GM19351 (cell line): ENCODE measurements around the gene PLEKHA7.

Experiments used
- ATAC-seq: cut with Tn5 transposase; IDR thresholded peaks from one replicate; pipeline ENCODE4 v1.9.1; 2021; ENCODE audit warnings: mild to moderate bottlenecking, moderate library complexity; ENCODE audit not compliant: unreplicated experiment

The PLEKHA7 gene

DNA sequence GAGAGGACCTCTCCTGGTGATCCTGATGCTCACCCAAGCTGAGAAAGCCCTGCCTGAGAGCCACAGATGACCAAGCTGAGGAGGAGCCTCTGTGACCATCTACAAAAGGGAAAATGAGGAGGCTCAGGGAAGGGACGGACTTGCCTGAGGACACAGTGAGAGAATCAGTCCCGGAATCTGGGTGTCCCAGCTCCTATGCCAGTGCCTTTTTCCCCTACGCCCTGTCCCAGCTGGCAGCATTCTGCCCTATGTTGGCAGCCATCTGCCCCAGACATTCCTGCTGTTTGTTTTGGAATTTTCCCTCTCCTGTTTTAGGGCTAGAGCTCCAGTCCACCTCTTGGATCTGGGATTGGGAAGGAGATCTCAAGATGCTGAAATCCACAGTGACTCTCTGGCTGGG is 221.2 kb downstream of the PLEKHA7 start:
- no peak for ATAC-seq

- no peak for ATAC-seq
Measured at GRCh38 chr11:16792426-16792825, 221.8 kb downstream of the PLEKHA7 start.

- no peak for ATAC-seq
Measured at GRCh38 chr11:16791191-16791961, 222.8 kb downstream of the PLEKHA7 start.

GRCh38 chr11:16790486-16791190 is 223.6 kb downstream of the PLEKHA7 start:
- no peak for ATAC-seq

DNA sequence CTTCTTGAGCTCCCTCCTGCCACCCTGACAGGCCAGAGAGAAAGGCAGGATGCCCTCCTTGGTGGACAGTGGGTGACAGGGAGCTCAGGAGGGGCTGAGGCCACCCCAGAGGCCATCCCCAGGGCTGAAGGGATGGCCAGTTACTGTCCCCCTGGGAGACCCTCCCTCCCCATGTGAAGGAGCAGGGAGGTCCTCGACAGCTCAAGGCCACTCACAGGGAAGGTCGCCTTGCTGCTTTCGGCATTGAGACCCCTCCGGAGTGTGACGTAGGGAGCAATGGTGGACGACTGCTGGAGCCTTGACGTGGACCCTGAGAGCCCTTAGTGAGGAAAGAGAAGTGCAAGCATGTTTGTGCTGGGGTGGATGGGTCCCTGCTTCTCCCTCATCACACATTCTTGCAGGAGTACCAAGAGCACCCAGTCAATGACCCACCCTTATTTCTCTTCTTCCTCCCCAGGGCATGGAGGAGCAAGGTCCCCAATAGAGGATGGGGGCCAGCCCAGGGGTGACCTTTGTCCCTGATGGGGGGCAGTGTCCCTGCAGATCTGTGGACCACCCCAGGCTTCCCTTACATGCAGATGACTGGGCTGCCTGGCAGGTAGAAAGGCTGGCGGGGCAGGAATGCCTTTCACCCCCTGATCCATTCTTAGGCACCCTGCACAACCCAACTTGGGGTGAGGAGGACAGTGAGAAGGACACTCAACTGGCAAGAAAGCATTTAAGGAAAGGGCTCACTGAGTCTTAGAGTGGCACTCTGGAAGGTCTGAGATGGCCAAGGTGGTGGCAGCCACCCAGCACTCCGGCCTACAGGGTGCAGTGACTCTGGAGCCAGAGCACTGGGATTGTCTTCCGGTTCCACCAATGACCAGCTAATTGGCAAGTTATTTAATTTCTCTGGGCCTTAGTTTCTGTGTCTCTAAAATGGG is 224.4 kb downstream of the PLEKHA7 start:
- ATAC-seq: no peak

GRCh38 chr11:16789063-16789420 is 225.2 kb downstream of the PLEKHA7 start:
- no peak for ATAC-seq

GRCh38 chr11:16788141-16789062 is 225.8 kb downstream of the PLEKHA7 start:
- ATAC-seq: peak; percentile 80

DNA sequence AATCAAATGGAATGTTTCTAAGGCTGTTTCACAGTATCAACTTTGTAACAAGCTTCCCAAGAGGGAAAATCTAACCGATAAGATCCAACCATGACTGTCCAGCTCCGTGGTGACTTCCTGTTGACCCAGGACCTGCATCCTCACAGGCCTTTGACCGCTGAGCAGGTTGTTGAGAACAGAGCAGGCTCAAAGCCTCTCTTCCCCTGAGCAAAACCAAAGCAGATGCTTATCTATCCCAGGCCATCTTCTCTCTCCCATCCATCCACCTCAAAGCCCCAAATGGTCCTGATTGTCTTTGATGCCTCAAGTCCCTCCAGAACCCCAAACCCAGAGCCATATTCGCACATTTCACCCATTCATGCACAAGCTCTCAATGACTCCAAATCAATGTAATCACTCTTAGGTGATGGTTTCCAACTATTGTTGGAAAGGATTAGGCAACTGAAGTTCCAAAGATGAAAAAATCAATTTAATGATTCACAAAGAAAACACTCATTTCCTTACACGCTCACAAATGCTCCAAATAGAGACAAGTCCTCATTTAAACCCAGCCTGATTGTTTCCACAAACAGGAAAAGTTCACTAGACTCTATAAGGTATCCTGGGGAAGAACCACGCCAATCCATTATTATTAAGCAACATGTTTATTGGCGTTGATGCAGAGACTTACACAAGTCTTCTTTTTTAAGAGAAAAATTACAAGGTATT is 227.0 kb downstream of the PLEKHA7 start:
- no peak for ATAC-seq

GRCh38 chr11:16786131-16786530 is 228.1 kb downstream of the PLEKHA7 start:
- ATAC-seq: no peak

DNA sequence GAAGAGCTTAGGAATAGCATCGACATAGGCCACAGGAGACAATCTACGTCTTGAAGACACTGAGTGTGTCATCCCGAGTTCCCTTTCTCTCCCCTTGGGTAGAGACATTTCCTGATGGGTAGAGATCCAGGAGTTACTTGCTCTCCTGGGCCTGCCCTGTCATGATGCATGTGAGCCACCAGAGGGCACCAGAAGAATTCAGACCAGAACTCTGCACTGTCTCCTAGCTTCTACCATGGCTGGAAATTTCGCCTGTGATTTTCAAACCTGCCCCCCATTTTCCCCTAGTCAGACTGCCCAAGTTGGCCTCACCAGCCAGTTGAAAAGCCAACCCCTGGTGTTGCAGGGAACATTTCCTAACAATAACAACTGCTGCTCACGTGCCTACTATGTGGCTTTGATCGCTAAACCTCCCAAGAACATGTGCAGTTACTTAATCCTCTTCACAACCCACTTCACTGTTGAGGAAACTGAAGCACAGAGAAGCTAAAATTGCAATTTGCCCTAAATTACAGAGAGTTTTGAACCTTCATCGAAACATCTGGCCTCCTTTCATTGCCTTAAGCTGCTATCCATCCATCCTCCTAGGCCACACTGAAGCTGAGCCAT is 228.6 kb downstream of the PLEKHA7 start:
- peak; percentile 78 for ATAC-seq

DNA sequence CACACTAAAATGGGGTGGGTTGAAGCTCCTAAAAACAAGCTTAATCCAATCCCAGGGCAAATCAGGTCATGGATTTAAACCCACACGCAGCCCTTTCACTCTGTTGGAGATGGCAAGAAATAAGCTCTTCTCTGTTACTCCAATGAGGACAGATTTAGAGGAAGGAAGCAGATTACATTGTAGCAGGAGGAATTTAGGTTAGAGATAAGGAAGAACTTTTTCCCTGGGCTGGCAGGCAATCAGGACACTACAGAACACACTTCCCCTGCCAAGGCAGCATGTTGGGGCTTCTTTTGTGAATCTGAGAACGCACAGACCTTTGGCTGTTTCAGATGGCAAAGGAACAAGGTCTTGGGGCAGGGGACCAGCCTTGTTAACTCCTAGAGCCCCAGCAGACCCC is 229.5 kb downstream of the PLEKHA7 start:
- no peak for ATAC-seq

- ATAC-seq: no peak
Measured at GRCh38 chr11:16784097-16784496, 230.1 kb downstream of the PLEKHA7 start.

GRCh38 chr11:16783321-16783801 is 230.9 kb downstream of the PLEKHA7 start:
- ATAC-seq: no peak

DNA sequence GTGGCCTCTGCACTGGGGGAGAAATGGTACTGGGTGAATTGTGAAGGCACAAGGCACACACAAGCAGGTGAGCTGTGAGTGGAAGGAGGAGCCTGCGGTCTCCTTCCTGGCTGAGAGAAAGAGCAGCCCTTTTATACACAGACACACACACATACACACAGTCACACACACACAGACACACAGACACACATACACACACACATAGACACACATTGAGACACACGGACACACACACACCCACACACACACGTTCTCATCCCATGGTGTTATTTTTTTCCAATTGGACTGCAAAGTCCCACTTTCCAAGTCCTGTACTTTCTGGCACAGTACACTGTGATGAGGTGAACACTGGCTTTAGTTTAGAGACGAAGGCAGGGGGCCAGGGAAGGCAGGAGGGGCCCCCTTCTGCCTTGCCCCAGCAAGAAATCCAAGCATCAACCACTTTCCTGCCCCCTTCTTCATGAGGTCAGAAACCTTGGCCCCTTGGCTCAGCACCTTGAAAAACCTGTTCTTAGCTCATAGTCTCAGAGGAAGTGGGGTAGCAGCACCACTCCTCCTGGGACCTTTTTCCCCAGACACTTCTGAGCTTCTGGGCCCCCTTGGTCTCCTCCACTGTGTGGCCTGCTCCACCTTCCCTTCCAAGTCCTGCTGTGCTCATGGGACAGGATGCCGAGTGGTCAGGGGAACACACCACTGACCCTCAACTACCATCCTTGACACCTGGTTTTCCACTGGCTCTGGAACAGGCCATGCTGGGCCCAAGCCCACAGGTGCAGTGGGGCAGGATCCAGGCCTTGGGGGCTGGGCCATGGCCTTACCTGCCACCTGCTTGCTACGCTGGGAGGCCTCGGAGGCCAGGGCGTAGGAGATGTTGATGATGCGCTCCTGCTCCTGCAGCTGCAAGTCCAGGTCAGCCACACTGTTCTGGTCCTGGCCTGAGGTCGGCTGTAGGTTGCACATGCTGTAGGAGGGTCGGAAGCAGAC is 232.0 kb downstream of the PLEKHA7 start:
- ATAC-seq: no peak

GRCh38 chr11:16780698-16781550 is 233.3 kb downstream of the PLEKHA7 start:
- ATAC-seq: no peak

DNA sequence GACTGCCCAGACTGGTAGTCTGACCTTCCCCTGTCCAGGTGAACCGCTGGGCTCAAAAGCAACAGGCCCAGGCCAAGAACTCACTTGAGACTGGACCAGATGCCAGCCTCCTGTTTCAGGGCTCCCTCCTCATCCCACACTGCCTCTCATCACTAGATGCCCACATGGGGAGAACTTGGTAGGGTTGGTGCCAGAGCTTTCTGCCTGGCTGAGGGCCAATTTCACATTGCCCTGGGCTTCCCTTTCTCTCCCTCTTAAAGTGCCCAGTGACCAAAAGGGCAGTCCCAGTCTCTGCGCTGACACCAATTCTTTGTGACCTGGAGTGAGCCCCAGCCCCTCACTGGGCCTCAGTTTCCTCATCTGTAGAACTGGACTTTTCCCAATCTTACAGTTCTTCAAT is 234.1 kb downstream of the PLEKHA7 start:
- no peak for ATAC-seq

DNA sequence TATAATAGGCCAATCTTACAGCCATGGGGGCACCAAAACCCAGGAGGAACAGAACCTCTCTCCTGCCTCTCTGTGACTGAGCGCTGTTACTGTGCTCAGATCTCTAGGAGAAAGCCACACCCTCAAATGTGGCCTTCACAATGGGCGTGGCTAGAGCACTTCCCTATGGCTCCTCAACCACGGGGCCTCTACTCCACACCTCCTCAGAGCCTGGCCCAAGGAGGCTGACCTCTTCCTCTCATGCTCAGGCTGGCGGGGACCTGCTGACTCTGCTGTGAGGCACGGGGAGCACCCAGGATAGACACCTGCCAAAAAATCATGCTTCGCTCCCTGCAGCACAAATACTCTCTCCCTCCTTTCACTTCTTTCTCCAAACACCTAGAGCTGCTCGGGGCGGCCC is 234.8 kb downstream of the PLEKHA7 start:
- ATAC-seq: no peak
